ENCODE results near the gene NUP35. TPM values are rescaled to one million over a fixed set of nuclear protein-coding genes. Genes with fewer than 3 reads are reported as not detected.

The NUP35 gene
- total and polyA plus RNA-seq, 2 donors (not counting 1 experiment from before 2014, with no cell fraction given) = 8.9 to 10.0 TPM

- Histone ChIP-seq H3K27me3 (ENCODE audit: control insufficient read depth, insufficient read depth, low read length) (peaks cover 10% of the 10 kb centered on the region), H3K9ac (ENCODE audit: insufficient read depth, low read length) (peak overlapping the region; percentile 6), H3K9me3 (ENCODE audit: control insufficient read depth, insufficient read depth, low read depth, low read length) (no peaks in the 10 kb centered on the region), H3K36me3 (ENCODE audit: control insufficient read depth, insufficient read depth, low read length) (no peaks in the 10 kb centered on the region), H3K4me3 (replicated peaks in 1 of 4; ENCODE audit: control extremely low read depth in 1 of 4, insufficient read depth in 1 of 4, low read depth in 3 of 4, low read length in 4 of 4) (peak overlapping the region; percentile 63 to 96 (median 67)), H3K79me2 (ENCODE audit: control insufficient read depth, insufficient read depth, low read length) (no peaks in the 10 kb centered on the region), H3K4me2 (ENCODE audit: extremely low read depth, insufficient read depth, low read length) (peak overlapping the region; percentile 97), H3K27ac (ENCODE audit: insufficient read depth, low read length) (peak overlapping the region; percentile 34), H3K4me1 (ENCODE audit: control insufficient read depth, extremely low read depth, insufficient read depth, low read length) (no peaks in the 10 kb centered on the region), H2AFZ (ENCODE audit: low read length) (peak overlapping the region; percentile 91), H4K20me1 (ENCODE audit: control insufficient read depth, extremely low read depth, insufficient read depth, low read length) (no peaks in the 10 kb centered on the region)
- TF ChIP-seq EZH2 (IDR thresholded peaks at IDR 0.05; ENCODE audit: low read length, missing control alignments) (no peak), CTCF (conservative IDR thresholded peaks at IDR 0.05 in 1 of 2, IDR thresholded peaks at IDR 0.05 in 1 of 2; ENCODE audit: low read depth in 1 of 2, low read length in 2 of 2) (no peak)
- DNase-seq (ENCODE audit: low read depth in 2 of 2) = peak; percentile 37 to 55
These were observed 45.0 kb upstream of the NUP35 start for GRCh38 chr2:183079139-183079775.

GRCh38 chr2:183081911-183082310, 42.3 kb upstream of the NUP35 start:
- no peak overlapping the region for H3K4me2 ChIP-seq (ENCODE audit: extremely low read depth, insufficient read depth, low read length)
- DNase-seq (ENCODE audit: low read depth in 2 of 2) = peak; percentile 41 to 56

GRCh38 chr2:183088061-183088460, 36.2 kb upstream of the NUP35 start:
- no peak overlapping the region for H3K4me2 ChIP-seq (ENCODE audit: extremely low read depth, insufficient read depth, low read length)

More at GRCh38 chr2:183081911-183082310, 42.3 kb upstream of the NUP35 start:
- Histone ChIP-seq H3K4me1 (ENCODE audit: control insufficient read depth, extremely low read depth, insufficient read depth, low read length) (no peaks in the 10 kb centered on the region), H3K36me3 (ENCODE audit: control insufficient read depth, insufficient read depth, low read length) (no peaks in the 10 kb centered on the region), H3K4me3 (replicated peaks in 1 of 4; ENCODE audit: control extremely low read depth in 1 of 4, insufficient read depth in 1 of 4, low read depth in 3 of 4, low read length in 4 of 4) (no peak overlapping the region), H3K27ac (ENCODE audit: insufficient read depth, low read length) (no peak overlapping the region), H3K79me2 (ENCODE audit: control insufficient read depth, insufficient read depth, low read length) (no peaks in the 10 kb centered on the region), H3K27me3 (ENCODE audit: control insufficient read depth, insufficient read depth, low read length) (no peaks in the 10 kb centered on the region), H4K20me1 (ENCODE audit: control insufficient read depth, extremely low read depth, insufficient read depth, low read length) (no peaks in the 10 kb centered on the region), H3K9ac (ENCODE audit: insufficient read depth, low read length) (no peak overlapping the region), H3K9me3 (ENCODE audit: control insufficient read depth, insufficient read depth, low read depth, low read length) (no peaks in the 10 kb centered on the region), H2AFZ (ENCODE audit: low read length) (no peak overlapping the region)
- TF ChIP-seq EZH2 (IDR thresholded peaks at IDR 0.05; ENCODE audit: low read length, missing control alignments) (no peak), CTCF (conservative IDR thresholded peaks at IDR 0.05 in 1 of 2, IDR thresholded peaks at IDR 0.05 in 1 of 2; ENCODE audit: low read depth in 1 of 2, low read length in 2 of 2) (no peak)

More at GRCh38 chr2:183088061-183088460, 36.2 kb upstream of the NUP35 start:
- no peak for DNase-seq (ENCODE audit: low read depth in 2 of 2)
- no peaks in the 10 kb centered on the region for H3K27me3 ChIP-seq (ENCODE audit: control insufficient read depth, insufficient read depth, low read length)
- no peaks in the 10 kb centered on the region for H4K20me1 ChIP-seq (ENCODE audit: control insufficient read depth, extremely low read depth, insufficient read depth, low read length)
- no peaks in the 10 kb centered on the region for H3K36me3 ChIP-seq (ENCODE audit: control insufficient read depth, insufficient read depth, low read length)
- no peak overlapping the region for H3K4me3 ChIP-seq (replicated peaks in 1 of 4; ENCODE audit: control extremely low read depth in 1 of 4, insufficient read depth in 1 of 4, low read depth in 3 of 4, low read length in 4 of 4)
- no peak overlapping the region for H3K9ac ChIP-seq (ENCODE audit: insufficient read depth, low read length)
- no peaks in the 10 kb centered on the region for H3K9me3 ChIP-seq (ENCODE audit: control insufficient read depth, insufficient read depth, low read depth, low read length)
- no peak for TF ChIP-seq EZH2 (IDR thresholded peaks at IDR 0.05; ENCODE audit: low read length, missing control alignments)
- no peak for TF ChIP-seq CTCF (conservative IDR thresholded peaks at IDR 0.05 in 1 of 2, IDR thresholded peaks at IDR 0.05 in 1 of 2; ENCODE audit: low read depth in 1 of 2, low read length in 2 of 2)
- no peak overlapping the region for H3K27ac ChIP-seq (ENCODE audit: insufficient read depth, low read length)
- no peak overlapping the region for H2AFZ ChIP-seq (ENCODE audit: low read length)
- H3K4me1 ChIP-seq (ENCODE audit: control insufficient read depth, extremely low read depth, insufficient read depth, low read length) = no peaks in the 10 kb centered on the region
- no peaks in the 10 kb centered on the region for H3K79me2 ChIP-seq (ENCODE audit: control insufficient read depth, insufficient read depth, low read length)
